MM.1S (cell line): ENCODE measurements around the gene SLC38A1.

Source experiments
- DNase-seq: peaks from one replicate; pipeline ENCODE4 v3.0.0-alpha.2; 2015
- H2AFZ ChIP-seq: fragments of 300-600 bp; sonication (generic); 2 replicates; pipeline ENCODE4 v1.6.0; 2016; ENCODE audit warnings: antibody characterized with exemption, low read length
- H3F3A ChIP-seq: fragments of 300-600 bp; sonication (generic); 2 replicates; pipeline ENCODE4 v1.6.1; 2016; ENCODE audit warnings: mild to moderate bottlenecking, antibody characterized with exemption, low read length, moderate library complexity, mixed read lengths; ENCODE audit not compliant: insufficient read depth
- H3K27ac ChIP-seq: fragments of 300-600 bp; sonication (generic); 2 replicates; pipeline ENCODE4 v1.5.1; 2016; ENCODE audit warnings: mild to moderate bottlenecking, low read length
- H3K27me3 ChIP-seq: fragments of 300-600 bp; sonication (generic); replicated peaks from 2 replicates; pipeline ENCODE4 v1.6.0; 2016; ENCODE audit warnings: low read length; ENCODE audit not compliant: insufficient read depth
- H3K36me3 ChIP-seq: fragments of 300-600 bp; sonication (generic); replicated peaks from 2 replicates; pipeline ENCODE4 v1.6.1; 2016; ENCODE audit warnings: mild to moderate bottlenecking, low read length, mixed read lengths; ENCODE audit not compliant: insufficient read depth
- H3K4me1 ChIP-seq: fragments of 300-600 bp; sonication (generic); 2 replicates; pipeline ENCODE4 v1.6.1; 2016; ENCODE audit warnings: low read length, mixed read lengths
- H3K4me2 ChIP-seq: fragments of 300-600 bp; sonication (generic); 2 replicates; pipeline ENCODE4 v1.6.0; 2016; ENCODE audit warnings: low read depth, low read length
- H3K4me3 ChIP-seq: fragments of 300-600 bp; sonication (generic); 2 replicates; pipeline ENCODE4 v1.5.1; 2016; ENCODE audit warnings: low read length, mixed read lengths
- H3K79me2 ChIP-seq: fragments of 300-600 bp; sonication (generic); 2 replicates; pipeline ENCODE4 v1.6.1; 2016; ENCODE audit warnings: mixed run types, low read length, mixed read lengths
- H3K9ac ChIP-seq: fragments of 300-600 bp; sonication (generic); 2 replicates; pipeline ENCODE4 v1.6.1; 2016; ENCODE audit warnings: low read length, mixed read lengths
- H3K9me2 ChIP-seq: fragments of 300-600 bp; sonication (generic); replicated peaks from 2 replicates; pipeline ENCODE4 v1.6.1; 2016; ENCODE audit warnings: mild to moderate bottlenecking, low read length, mixed read lengths; ENCODE audit not compliant: insufficient read depth
- H3K9me3 ChIP-seq: fragments of 300-600 bp; sonication (generic); replicated peaks from 2 replicates; pipeline ENCODE4 v1.6.1; 2016; ENCODE audit warnings: mild to moderate bottlenecking, low read length, mixed read lengths; ENCODE audit not compliant: insufficient read depth
- H4K20me1 ChIP-seq: fragments of 300-600 bp; sonication (generic); 2 replicates; pipeline ENCODE4 v1.6.1; 2016; ENCODE audit warnings: mild to moderate bottlenecking, low read length, moderate library complexity, mixed read lengths; ENCODE audit not compliant: insufficient read depth
- EZH2 ChIP-seq: fragments of 300-600 bp; sonication (generic); optimal IDR thresholded peaks from 2 replicates; pipeline ENCODE3; 2017; ENCODE audit warnings: low read depth, mild to moderate bottlenecking, antibody characterized with exemption, low read length, mixed read lengths
- EZH2phosphoT487 ChIP-seq: fragments of 300-600 bp; sonication (generic); IDR thresholded peaks from 2 replicates; pipeline ENCODE4 v1.6.1; 2018; ENCODE audit warnings: antibody characterized with exemption, low read length
- TF ChIP-seq, protein P1 (sequence below): fragments of 300-600 bp; sonication (generic); IDR thresholded peaks from 2 replicates; pipeline ENCODE4 v1.5.1; 2016; ENCODE audit warnings: antibody characterized with exemption, low read length, mixed read lengths

The SLC38A1 gene

GRCh38 chr12:46259071-46259470 is 9.8 kb downstream of the SLC38A1 start:
- Histone ChIP-seq H3K9me2 (no peaks in the 10 kb centered on the region), H3K4me2 (no peak overlapping the region), H3K27ac (no peak overlapping the region), H3F3A (no peaks in the 10 kb centered on the region), H3K9ac (no peak overlapping the region), H3K79me2 (peaks cover 99% of the 10 kb centered on the region), H3K4me1 (no peaks in the 10 kb centered on the region), H3K9me3 (no peaks in the 10 kb centered on the region), H3K27me3 (no peaks in the 10 kb centered on the region), H3K36me3 (no peaks in the 10 kb centered on the region; the same call in 1 of the 2 replicates), H4K20me1 (peaks cover 24% of the 10 kb centered on the region), H3K4me3 (no peak overlapping the region), H2AFZ (no peak overlapping the region)
- no peak for DNase-seq
- TF ChIP-seq, protein P1, sequence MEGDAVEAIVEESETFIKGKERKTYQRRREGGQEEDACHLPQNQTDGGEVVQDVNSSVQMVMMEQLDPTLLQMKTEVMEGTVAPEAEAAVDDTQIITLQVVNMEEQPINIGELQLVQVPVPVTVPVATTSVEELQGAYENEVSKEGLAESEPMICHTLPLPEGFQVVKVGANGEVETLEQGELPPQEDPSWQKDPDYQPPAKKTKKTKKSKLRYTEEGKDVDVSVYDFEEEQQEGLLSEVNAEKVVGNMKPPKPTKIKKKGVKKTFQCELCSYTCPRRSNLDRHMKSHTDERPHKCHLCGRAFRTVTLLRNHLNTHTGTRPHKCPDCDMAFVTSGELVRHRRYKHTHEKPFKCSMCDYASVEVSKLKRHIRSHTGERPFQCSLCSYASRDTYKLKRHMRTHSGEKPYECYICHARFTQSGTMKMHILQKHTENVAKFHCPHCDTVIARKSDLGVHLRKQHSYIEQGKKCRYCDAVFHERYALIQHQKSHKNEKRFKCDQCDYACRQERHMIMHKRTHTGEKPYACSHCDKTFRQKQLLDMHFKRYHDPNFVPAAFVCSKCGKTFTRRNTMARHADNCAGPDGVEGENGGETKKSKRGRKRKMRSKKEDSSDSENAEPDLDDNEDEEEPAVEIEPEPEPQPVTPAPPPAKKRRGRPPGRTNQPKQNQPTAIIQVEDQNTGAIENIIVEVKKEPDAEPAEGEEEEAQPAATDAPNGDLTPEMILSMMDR, result no peak
- no peak for TF ChIP-seq EZH2phosphoT487
- no peak for TF ChIP-seq EZH2

DNA sequence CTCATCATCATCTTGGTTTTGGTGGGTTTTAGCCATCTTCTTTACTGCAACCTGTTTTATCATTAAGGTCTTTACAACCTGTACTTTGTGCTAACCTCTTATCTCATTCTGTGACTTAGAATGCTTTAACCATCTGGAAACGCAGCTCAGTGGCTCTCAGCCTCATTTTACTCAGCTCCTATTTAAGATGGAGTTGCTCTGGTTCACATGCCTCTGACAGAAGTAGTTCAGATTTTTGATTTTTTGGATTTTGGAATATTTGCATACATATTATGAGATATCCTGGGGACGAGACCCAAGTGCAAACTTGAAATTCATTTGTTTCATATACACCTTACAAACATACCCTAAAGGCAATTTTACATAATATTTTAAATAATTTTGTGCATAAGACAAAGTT is 10.7 kb downstream of the SLC38A1 start:
- Histone ChIP-seq H3K4me2 (no peak overlapping the region), H3K9me2 (no peaks in the 10 kb centered on the region), H2AFZ (no peak overlapping the region), H3K79me2 (peaks cover 99% of the 10 kb centered on the region), H3K27me3 (no peaks in the 10 kb centered on the region), H4K20me1 (peaks cover 24% of the 10 kb centered on the region), H3K9me3 (no peaks in the 10 kb centered on the region), H3F3A (no peaks in the 10 kb centered on the region), H3K36me3 (no peaks in the 10 kb centered on the region; the same call in 1 of the 2 replicates), H3K4me3 (no peak overlapping the region), H3K4me1 (no peaks in the 10 kb centered on the region), H3K9ac (no peak overlapping the region), H3K27ac (no peak overlapping the region)
- TF ChIP-seq EZH2phosphoT487 (no peak), EZH2 (no peak)
- TF ChIP-seq, protein P1, result no peak
- DNase-seq, result no peak

- H3K9me2 ChIP-seq, result no peaks in the 10 kb centered on the region
- no peak overlapping the region for H3K27ac ChIP-seq
- no peak overlapping the region for H2AFZ ChIP-seq
- peaks cover 18% of the 10 kb centered on the region for H4K20me1 ChIP-seq
- no peaks in the 10 kb centered on the region for H3K27me3 ChIP-seq
- H3K4me3 ChIP-seq, result no peak overlapping the region
- TF ChIP-seq, protein P1, result no peak
- no peak for TF ChIP-seq EZH2
- TF ChIP-seq EZH2phosphoT487, result no peak
- H3K9ac ChIP-seq, result no peak overlapping the region
- H3K4me1 ChIP-seq, result no peaks in the 10 kb centered on the region
- H3K79me2 ChIP-seq, result peaks cover 97% of the 10 kb centered on the region
- H3K9me3 ChIP-seq, result no peaks in the 10 kb centered on the region
- no peaks in the 10 kb centered on the region; the same call in 1 of the 2 replicates for H3K36me3 ChIP-seq
- H3F3A ChIP-seq, result no peaks in the 10 kb centered on the region
- DNase-seq, result no peak
- H3K4me2 ChIP-seq, result no peak overlapping the region
Observed at GRCh38 chr12:46256942-46257341, 11.9 kb downstream of the SLC38A1 start.
